ENCODE data around the gene RPS15A.
"Not testable (repeated sequence)": the region's sequence is repeated elsewhere in the genome, so short reads cannot be mapped to it uniquely, and the experiment has no call there.

RPS15A gene

GRCh38 chr16:18740027-18740426 lies 50.1 kb downstream of the RPS15A start:
- DNase-seq, result not testable (repeated sequence)

- not testable (repeated sequence) for DNase-seq
These were observed 51.4 kb downstream of the RPS15A start for GRCh38 chr16:18738768-18739167.

GRCh38 chr16:18734279-18734678 lies 55.9 kb downstream of the RPS15A start:
- not testable (repeated sequence) for DNase-seq

All from 8988T (cell line).